Breast epithelium (tissue), 3 donors: ENCODE data around the gene ZNF662.

Source experiments
- POLR2A ChIP-seq: fragments of 450-650 bp; IDR thresholded peaks from one replicate; pipeline ENCODE4 v1.6.1; 2016; ENCODE audit warnings: antibody characterized with exemption, mild to moderate bottlenecking, moderate library complexity
- POLR2AphosphoS5 ChIP-seq, 3 donors: sonication (generic); formaldehyde crosslinking; IDR thresholded peaks; one replicate each; pipeline ENCODE4 v1.6.1; 2017; ENCODE audit warnings: antibody characterized with exemption in 3 of 3
- TF ChIP-seq, protein P1 (sequence below), 3 donors: fragments of 450-650 bp; IDR thresholded peaks; one replicate each; pipeline ENCODE4 v1.5.1; 2016 to 2017; ENCODE audit warnings: antibody characterized with exemption in 3 of 3, mild to moderate bottlenecking in 3 of 3, moderate library complexity in 3 of 3

DNA sequence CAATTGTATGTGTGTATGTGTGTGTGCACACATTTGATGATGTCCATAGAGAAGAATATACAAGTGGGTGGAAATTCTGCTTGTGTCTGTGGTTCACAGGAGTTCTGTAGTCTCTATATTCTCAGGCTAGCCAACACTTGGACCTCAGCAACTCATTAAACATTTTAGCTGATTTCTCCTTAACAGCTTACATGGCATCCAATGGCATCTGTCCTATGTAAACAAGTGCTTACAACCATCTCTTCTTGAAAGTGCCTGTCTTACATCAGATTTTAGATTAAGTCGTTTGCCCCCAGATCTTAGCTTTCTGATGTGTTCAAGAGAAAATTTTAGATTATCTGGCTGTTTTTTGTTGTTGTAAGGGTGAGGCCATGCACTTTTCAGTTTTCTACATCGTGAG lies 29.0 kb downstream of the ZNF662 start:
- TF ChIP-seq, protein P1, sequence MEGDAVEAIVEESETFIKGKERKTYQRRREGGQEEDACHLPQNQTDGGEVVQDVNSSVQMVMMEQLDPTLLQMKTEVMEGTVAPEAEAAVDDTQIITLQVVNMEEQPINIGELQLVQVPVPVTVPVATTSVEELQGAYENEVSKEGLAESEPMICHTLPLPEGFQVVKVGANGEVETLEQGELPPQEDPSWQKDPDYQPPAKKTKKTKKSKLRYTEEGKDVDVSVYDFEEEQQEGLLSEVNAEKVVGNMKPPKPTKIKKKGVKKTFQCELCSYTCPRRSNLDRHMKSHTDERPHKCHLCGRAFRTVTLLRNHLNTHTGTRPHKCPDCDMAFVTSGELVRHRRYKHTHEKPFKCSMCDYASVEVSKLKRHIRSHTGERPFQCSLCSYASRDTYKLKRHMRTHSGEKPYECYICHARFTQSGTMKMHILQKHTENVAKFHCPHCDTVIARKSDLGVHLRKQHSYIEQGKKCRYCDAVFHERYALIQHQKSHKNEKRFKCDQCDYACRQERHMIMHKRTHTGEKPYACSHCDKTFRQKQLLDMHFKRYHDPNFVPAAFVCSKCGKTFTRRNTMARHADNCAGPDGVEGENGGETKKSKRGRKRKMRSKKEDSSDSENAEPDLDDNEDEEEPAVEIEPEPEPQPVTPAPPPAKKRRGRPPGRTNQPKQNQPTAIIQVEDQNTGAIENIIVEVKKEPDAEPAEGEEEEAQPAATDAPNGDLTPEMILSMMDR (IDR thresholded peaks at IDR 0.05), result no peak
- TF ChIP-seq POLR2A (no peak), POLR2AphosphoS5 (IDR thresholded peaks at IDR 0.05) (no peak)
